ENCODE results near the gene C12orf60. TPM values are rescaled to one million over a fixed set of nuclear protein-coding genes. Genes with fewer than 3 reads are reported as not detected.

C12orf60 gene
- total and polyA plus RNA-seq, 9 donors = 0.85 to 1.6 (median 1.4) TPM

GRCh38 chr12:14769466-14769968, 34.0 kb upstream of the C12orf60 start:
- H3K27ac ChIP-seq (ENCODE audit: low read length) = peak overlapping the region; percentile 98
- WGBS (ENCODE audit: insufficient coverage) = 5% methylated on average over 23 of the region's 26 CpGs
- H3K36me3 ChIP-seq (ENCODE audit: control insufficient read depth, insufficient read depth, low read length) = no peaks in the 10 kb centered on the region
- H3K27me3 ChIP-seq (ENCODE audit: control insufficient read depth, insufficient read depth, low read length) = no peaks in the 10 kb centered on the region
- peaks cover 13% of the 10 kb centered on the region for H3K4me1 ChIP-seq (ENCODE audit: control insufficient read depth, insufficient read depth, low read length)
- peak overlapping the region; percentile 88 for H3K4me3 ChIP-seq (ENCODE audit: low read length)
- peaks cover 3% of the 10 kb centered on the region for H3K9me3 ChIP-seq (replicated peaks; ENCODE audit: control insufficient read depth, low read depth, low read length)
- DNase-seq = peak; percentile 72

- H3K9me3 ChIP-seq (replicated peaks; ENCODE audit: control insufficient read depth, low read depth, low read length) = peaks cover 3% of the 10 kb centered on the region
- 0% methylated on average over 37 of the region's 38 CpGs for WGBS (ENCODE audit: insufficient coverage)
- H3K4me1 ChIP-seq (ENCODE audit: control insufficient read depth, insufficient read depth, low read length) = peaks cover 17% of the 10 kb centered on the region
- peak overlapping the region; percentile 98 for H3K27ac ChIP-seq (ENCODE audit: low read length)
- peak; percentile 87 for DNase-seq
- no peaks in the 10 kb centered on the region for H3K36me3 ChIP-seq (ENCODE audit: control insufficient read depth, insufficient read depth, low read length)
- H3K4me3 ChIP-seq (ENCODE audit: low read length) = peak overlapping the region; percentile 88
- no peaks in the 10 kb centered on the region for H3K27me3 ChIP-seq (ENCODE audit: control insufficient read depth, insufficient read depth, low read length)
Observed at GRCh38 chr12:14769969-14770495, 33.4 kb upstream of the C12orf60 start.

GRCh38 chr12:14770496-14771461, 32.7 kb upstream of the C12orf60 start:
- H3K4me3 ChIP-seq (ENCODE audit: low read length) = peak overlapping the region; percentile 88
- H3K4me1 ChIP-seq (ENCODE audit: control insufficient read depth, insufficient read depth, low read length) = peaks cover 19% of the 10 kb centered on the region
- under 1% methylated on average over 52 of the region's 56 CpGs for WGBS (ENCODE audit: insufficient coverage)
- no peaks in the 10 kb centered on the region for H3K36me3 ChIP-seq (ENCODE audit: control insufficient read depth, insufficient read depth, low read length)
- H3K27me3 ChIP-seq (ENCODE audit: control insufficient read depth, insufficient read depth, low read length) = no peaks in the 10 kb centered on the region
- peak overlapping the region; percentile 98 for H3K27ac ChIP-seq (ENCODE audit: low read length)
- H3K9me3 ChIP-seq (replicated peaks; ENCODE audit: control insufficient read depth, low read depth, low read length) = no peaks in the 10 kb centered on the region
- DNase-seq = peak; percentile 98

- WGBS (ENCODE audit: insufficient coverage) = no CpG with 5 or more reads among the region's 6 CpGs
- Histone ChIP-seq H3K27me3 (ENCODE audit: control insufficient read depth, insufficient read depth, low read length) (no peaks in the 10 kb centered on the region), H3K36me3 (ENCODE audit: control insufficient read depth, insufficient read depth, low read length) (no peaks in the 10 kb centered on the region), H3K9me3 (replicated peaks; ENCODE audit: control insufficient read depth, low read depth, low read length) (no peaks in the 10 kb centered on the region), H3K27ac (ENCODE audit: low read length) (peak overlapping the region; percentile 98), H3K4me3 (ENCODE audit: low read length) (no peak overlapping the region), H3K4me1 (ENCODE audit: control insufficient read depth, insufficient read depth, low read length) (peaks cover 20% of the 10 kb centered on the region)
- no peak for DNase-seq
Observed at GRCh38 chr12:14771651-14772137, 31.8 kb upstream of the C12orf60 start.

GRCh38 chr12:14772946-14773345, 30.5 kb upstream of the C12orf60 start:
- no peak overlapping the region for H3K27ac ChIP-seq (ENCODE audit: low read length)

GRCh38 chr12:14773685-14774073, 29.8 kb upstream of the C12orf60 start:
- H3K4me1 ChIP-seq (ENCODE audit: control insufficient read depth, insufficient read depth, low read length) = peaks cover 20% of the 10 kb centered on the region
- peak overlapping the region; percentile 63 for H3K4me3 ChIP-seq (ENCODE audit: low read length)
- no peaks in the 10 kb centered on the region for H3K27me3 ChIP-seq (ENCODE audit: control insufficient read depth, insufficient read depth, low read length)
- no peaks in the 10 kb centered on the region for H3K36me3 ChIP-seq (ENCODE audit: control insufficient read depth, insufficient read depth, low read length)
- no peak for DNase-seq
- H3K9me3 ChIP-seq (replicated peaks; ENCODE audit: control insufficient read depth, low read depth, low read length) = no peaks in the 10 kb centered on the region
- WGBS (ENCODE audit: insufficient coverage) = 11% methylated on average over 10 of the region's 16 CpGs
- peak overlapping the region; percentile 91 for H3K27ac ChIP-seq (ENCODE audit: low read length)

More at GRCh38 chr12:14772946-14773345, 30.5 kb upstream of the C12orf60 start:
- peaks cover 20% of the 10 kb centered on the region for H3K4me1 ChIP-seq (ENCODE audit: control insufficient read depth, insufficient read depth, low read length)
- no peaks in the 10 kb centered on the region for H3K9me3 ChIP-seq (replicated peaks; ENCODE audit: control insufficient read depth, low read depth, low read length)
- no peaks in the 10 kb centered on the region for H3K27me3 ChIP-seq (ENCODE audit: control insufficient read depth, insufficient read depth, low read length)
- no CpG with 5 or more reads among the region's 5 CpGs for WGBS (ENCODE audit: insufficient coverage)
- H3K4me3 ChIP-seq (ENCODE audit: low read length) = no peak overlapping the region
- no peaks in the 10 kb centered on the region for H3K36me3 ChIP-seq (ENCODE audit: control insufficient read depth, insufficient read depth, low read length)
- DNase-seq = no peak

GRCh38 chr12:14774074-14774905, 29.2 kb upstream of the C12orf60 start:
- no peaks in the 10 kb centered on the region for H3K27me3 ChIP-seq (ENCODE audit: control insufficient read depth, insufficient read depth, low read length)
- WGBS (ENCODE audit: insufficient coverage) = under 1% methylated on average over 65 of the region's 67 CpGs

GRCh38 chr12:14774906-14775635, 28.4 kb upstream of the C12orf60 start:
- DNase-seq = peak; percentile 86
- WGBS (ENCODE audit: insufficient coverage) = 3% methylated on average over 19 of the region's 34 CpGs

More at GRCh38 chr12:14774074-14774905, 29.2 kb upstream of the C12orf60 start:
- Histone ChIP-seq H3K4me3 (ENCODE audit: low read length) (peak overlapping the region; percentile 63), H3K9me3 (replicated peaks; ENCODE audit: control insufficient read depth, low read depth, low read length) (no peaks in the 10 kb centered on the region), H3K4me1 (ENCODE audit: control insufficient read depth, insufficient read depth, low read length) (peaks cover 16% of the 10 kb centered on the region), H3K27ac (ENCODE audit: low read length) (peak overlapping the region; percentile 91), H3K36me3 (ENCODE audit: control insufficient read depth, insufficient read depth, low read length) (no peaks in the 10 kb centered on the region)
- peak; percentile 99 for DNase-seq

GRCh38 chr12:14775636-14775980, 27.9 kb upstream of the C12orf60 start:
- no CpG with 5 or more reads among the region's 1 CpG for WGBS (ENCODE audit: insufficient coverage)
- no peaks in the 10 kb centered on the region for H3K9me3 ChIP-seq (replicated peaks; ENCODE audit: control insufficient read depth, low read depth, low read length)
- H3K36me3 ChIP-seq (ENCODE audit: control insufficient read depth, insufficient read depth, low read length) = no peaks in the 10 kb centered on the region
- peaks cover 12% of the 10 kb centered on the region for H3K4me1 ChIP-seq (ENCODE audit: control insufficient read depth, insufficient read depth, low read length)
- H3K27me3 ChIP-seq (ENCODE audit: control insufficient read depth, insufficient read depth, low read length) = no peaks in the 10 kb centered on the region
- DNase-seq = no peak
- peak overlapping the region; percentile 91 for H3K27ac ChIP-seq (ENCODE audit: low read length)
- peak overlapping the region; percentile 63 for H3K4me3 ChIP-seq (ENCODE audit: low read length)

More at GRCh38 chr12:14774906-14775635, 28.4 kb upstream of the C12orf60 start:
- Histone ChIP-seq H3K27me3 (ENCODE audit: control insufficient read depth, insufficient read depth, low read length) (no peaks in the 10 kb centered on the region), H3K36me3 (ENCODE audit: control insufficient read depth, insufficient read depth, low read length) (no peaks in the 10 kb centered on the region), H3K4me1 (ENCODE audit: control insufficient read depth, insufficient read depth, low read length) (peaks cover 12% of the 10 kb centered on the region), H3K4me3 (ENCODE audit: low read length) (peak overlapping the region; percentile 63), H3K9me3 (replicated peaks; ENCODE audit: control insufficient read depth, low read depth, low read length) (no peaks in the 10 kb centered on the region), H3K27ac (ENCODE audit: low read length) (peak overlapping the region; percentile 91)
